Breast epithelium (tissue), 4 donors: ENCODE results near the gene TMEM132D. TPM values are rescaled to one million over a fixed set of nuclear protein-coding genes. Genes with fewer than 3 reads are reported as not detected.

Source experiments
- DNase-seq, 2 donors: peaks; one replicate each; pipeline ENCODE4 v3.0.0-alpha.2; 2019; ENCODE audit warnings: low spot score in 2 of 2
- H3K27ac ChIP-seq, 2 donors: fragments of 200-600 bp; sonication (generic) in 1 of 2; one replicate each; pipeline ENCODE4 v1.5.1; 2016 to 2019; ENCODE audit warnings: mild to moderate bottlenecking in 1 of 2
- H3K27me3 ChIP-seq, 2 donors: fragments of 200-600 bp; sonication (generic) in 1 of 2; one replicate each; pipeline versions ENCODE4 v1.5.1 to v1.6.0; 2017 to 2019; ENCODE audit warnings: control low read depth in 1 of 2, mild to moderate bottlenecking in 1 of 2
- H3K36me3 ChIP-seq: fragments of 200-600 bp; one replicate; pipeline ENCODE4 v1.5.1; 2019
- H3K4me1 ChIP-seq, 2 donors: fragments of 200-600 bp; sonication (generic); one replicate each; pipeline ENCODE4 v1.5.1; 2016 to 2019; ENCODE audit warnings: control low read depth in 1 of 2
- H3K4me3 ChIP-seq, 3 donors: fragments of 200-600 bp; sonication (generic); 1 replicate in 2 of 3; 2 replicates in 1 of 3; pipeline ENCODE4 v1.5.1; 2016 to 2019; ENCODE audit warnings: mild to moderate bottlenecking in 3 of 3, moderate library complexity in 2 of 3
- H3K9me3 ChIP-seq, 2 donors: fragments of 200-600 bp; sonication (generic) in 1 of 2; one replicate each; pipeline ENCODE4 v1.5.1; 2016 to 2019; ENCODE audit warnings: control low read depth in 1 of 2
- POLR2A ChIP-seq: fragments of 450-650 bp; IDR thresholded peaks from one replicate; pipeline ENCODE4 v1.6.1; 2016; ENCODE audit warnings: antibody characterized with exemption, mild to moderate bottlenecking, moderate library complexity
- POLR2AphosphoS5 ChIP-seq, 3 donors: sonication (generic); formaldehyde crosslinking; IDR thresholded peaks; one replicate each; pipeline ENCODE4 v1.6.1; 2017; ENCODE audit warnings: antibody characterized with exemption in 3 of 3
- intact Hi-C: fragments of 100-400 bp; cut with DNase I; formaldehyde crosslinking; loops from one replicate; pipeline ENCODE4 v1.15.1; 2023; ENCODE audit warnings: low total_unique reads
- total RNA-seq, 3 donors: library from RNA; depleted of rRNA; stranded (reverse); fragments of >200 nt; gene quantifications; one replicate each; pipeline ENCODE4 v1.1.0, GENCODE V29; 2016
- TF ChIP-seq, protein P1 (sequence below), 3 donors: fragments of 450-650 bp; IDR thresholded peaks; one replicate each; pipeline ENCODE4 v1.5.1; 2016 to 2017; ENCODE audit warnings: antibody characterized with exemption in 3 of 3, mild to moderate bottlenecking in 3 of 3, moderate library complexity in 3 of 3

The TMEM132D gene
- total RNA-seq, 3 donors from 2014 or later, result not detected

GRCh38 chr12:129826273-129826672 is 77.6 kb downstream of the TMEM132D start:
- no peaks in the 10 kb centered on the region for H3K27me3 ChIP-seq

GRCh38 chr12:129825316-129825715 is 78.5 kb downstream of the TMEM132D start:
- TF ChIP-seq POLR2A (no peak), POLR2AphosphoS5 (IDR thresholded peaks at IDR 0.05) (no peak)
- TF ChIP-seq, protein P1, sequence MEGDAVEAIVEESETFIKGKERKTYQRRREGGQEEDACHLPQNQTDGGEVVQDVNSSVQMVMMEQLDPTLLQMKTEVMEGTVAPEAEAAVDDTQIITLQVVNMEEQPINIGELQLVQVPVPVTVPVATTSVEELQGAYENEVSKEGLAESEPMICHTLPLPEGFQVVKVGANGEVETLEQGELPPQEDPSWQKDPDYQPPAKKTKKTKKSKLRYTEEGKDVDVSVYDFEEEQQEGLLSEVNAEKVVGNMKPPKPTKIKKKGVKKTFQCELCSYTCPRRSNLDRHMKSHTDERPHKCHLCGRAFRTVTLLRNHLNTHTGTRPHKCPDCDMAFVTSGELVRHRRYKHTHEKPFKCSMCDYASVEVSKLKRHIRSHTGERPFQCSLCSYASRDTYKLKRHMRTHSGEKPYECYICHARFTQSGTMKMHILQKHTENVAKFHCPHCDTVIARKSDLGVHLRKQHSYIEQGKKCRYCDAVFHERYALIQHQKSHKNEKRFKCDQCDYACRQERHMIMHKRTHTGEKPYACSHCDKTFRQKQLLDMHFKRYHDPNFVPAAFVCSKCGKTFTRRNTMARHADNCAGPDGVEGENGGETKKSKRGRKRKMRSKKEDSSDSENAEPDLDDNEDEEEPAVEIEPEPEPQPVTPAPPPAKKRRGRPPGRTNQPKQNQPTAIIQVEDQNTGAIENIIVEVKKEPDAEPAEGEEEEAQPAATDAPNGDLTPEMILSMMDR (IDR thresholded peaks at IDR 0.05), result no peak
- H3K27ac ChIP-seq, result no peak overlapping the region
- no peak for DNase-seq
- H3K9me3 ChIP-seq, result peaks cover 7 to 20% of the 10 kb centered on the region in 2 donors
- H3K4me3 ChIP-seq, result no peak overlapping the region
- H3K36me3 ChIP-seq, result no peaks in the 10 kb centered on the region
- no peaks in the 10 kb centered on the region for H3K4me1 ChIP-seq
- intact Hi-C loops, result no loop called here
- no peaks in the 10 kb centered on the region for H3K27me3 ChIP-seq

More at GRCh38 chr12:129826273-129826672, 77.6 kb downstream of the TMEM132D start:
- DNase-seq, result no peak
- Histone ChIP-seq H3K4me3 (no peak overlapping the region), H3K36me3 (no peaks in the 10 kb centered on the region), H3K4me1 (no peaks in the 10 kb centered on the region), H3K27ac (no peak overlapping the region), H3K9me3 (peaks cover 7 to 20% of the 10 kb centered on the region in 2 donors)
- intact Hi-C loops, result no loop called here
- TF ChIP-seq POLR2AphosphoS5 (IDR thresholded peaks at IDR 0.05), result no peak
- no peak for TF ChIP-seq POLR2A
- TF ChIP-seq, protein P1 (IDR thresholded peaks at IDR 0.05), result no peak

DNA sequence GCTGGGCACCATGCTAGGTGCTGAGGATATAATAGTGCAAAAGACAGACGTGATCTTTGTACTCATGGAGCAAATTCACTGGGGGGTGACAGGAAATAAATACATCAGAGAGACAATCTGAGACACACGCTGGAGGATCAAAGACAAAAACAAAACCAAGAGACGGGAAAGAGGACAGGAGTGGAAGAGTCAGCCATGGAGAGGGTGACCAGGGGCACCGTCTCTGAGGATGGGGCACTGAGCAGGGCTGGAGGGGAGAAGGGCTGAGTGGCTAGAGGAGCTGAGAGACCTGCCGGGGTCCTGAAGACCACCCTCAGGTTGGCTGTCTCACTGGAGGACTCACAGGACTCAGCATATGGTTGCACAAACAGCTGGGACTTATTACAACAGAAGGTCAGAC is 81.9 kb downstream of the TMEM132D start:
- no peak for TF ChIP-seq POLR2A
- TF ChIP-seq, protein P1 (IDR thresholded peaks at IDR 0.05), result no peak
- H3K27ac ChIP-seq, result no peak overlapping the region
- no peaks in the 10 kb centered on the region for H3K36me3 ChIP-seq
- H3K27me3 ChIP-seq, result no peaks in the 10 kb centered on the region
- DNase-seq, result no peak
- intact Hi-C loops, result no loop called here
- no peaks in the 10 kb centered on the region for H3K4me1 ChIP-seq
- peaks cover 2 to 15% of the 10 kb centered on the region in 2 donors for H3K9me3 ChIP-seq
- no peak overlapping the region for H3K4me3 ChIP-seq

DNA sequence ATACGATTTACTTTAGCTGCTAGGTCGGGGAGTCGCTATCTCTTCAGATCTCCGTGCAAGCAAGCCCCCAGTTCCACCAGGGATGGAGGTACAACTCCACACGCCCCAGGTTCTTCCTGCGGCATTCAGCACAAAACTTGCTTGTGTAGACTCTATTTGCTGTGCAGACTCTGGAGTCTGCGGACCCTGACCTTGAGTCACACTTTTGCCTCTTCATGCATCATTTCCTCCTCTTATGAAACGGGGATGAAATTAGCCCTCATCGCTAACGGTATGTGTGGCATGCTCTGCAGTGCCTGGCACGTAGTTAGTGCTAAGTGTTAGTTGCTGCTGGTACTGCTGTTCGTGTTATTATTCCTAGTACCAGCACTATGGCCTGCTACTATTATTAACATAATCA is 84.4 kb downstream of the TMEM132D start:
- intact Hi-C loops, result no loop called here
- H3K4me3 ChIP-seq, result no peak overlapping the region
- no peak overlapping the region for H3K27ac ChIP-seq
- no peaks in the 10 kb centered on the region for H3K27me3 ChIP-seq
- H3K9me3 ChIP-seq, result peaks cover 2 to 15% of the 10 kb centered on the region in 2 donors
- no peak for TF ChIP-seq POLR2AphosphoS5 (IDR thresholded peaks at IDR 0.05)
- TF ChIP-seq, protein P1 (IDR thresholded peaks at IDR 0.05), result no peak
- TF ChIP-seq POLR2A, result no peak
- no peak for DNase-seq
- no peaks in the 10 kb centered on the region for H3K4me1 ChIP-seq
- no peaks in the 10 kb centered on the region for H3K36me3 ChIP-seq

DNA sequence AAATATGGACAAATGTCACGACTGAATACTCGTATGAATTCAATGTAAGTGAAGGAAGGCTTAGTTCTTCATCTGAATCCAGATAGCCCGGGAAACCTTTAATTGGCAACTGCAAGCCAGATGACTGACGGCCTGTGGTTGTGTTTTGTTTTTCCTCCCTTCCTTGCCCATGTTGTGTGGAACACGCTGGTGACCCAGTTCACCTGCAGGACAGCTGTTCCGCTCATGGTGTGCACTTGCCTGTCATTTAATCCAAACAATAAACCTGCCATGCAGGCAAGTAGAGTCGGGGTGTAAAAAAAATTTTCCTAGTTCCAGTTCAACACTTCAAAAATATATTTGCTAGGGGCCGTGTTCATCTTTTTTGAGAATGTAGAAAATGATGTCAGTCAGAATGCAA is 88.0 kb downstream of the TMEM132D start:
- no peaks in the 10 kb centered on the region for H3K27me3 ChIP-seq
- no peaks in the 10 kb centered on the region for H3K4me1 ChIP-seq
- TF ChIP-seq POLR2AphosphoS5 (IDR thresholded peaks at IDR 0.05) (no peak), POLR2A (no peak)
- TF ChIP-seq, protein P1 (IDR thresholded peaks at IDR 0.05), result no peak
- no peaks in the 10 kb centered on the region for H3K36me3 ChIP-seq
- intact Hi-C loops, result no loop called here
- H3K9me3 ChIP-seq, result no peaks in the 10 kb centered on the region
- no peak overlapping the region for H3K27ac ChIP-seq
- H3K4me3 ChIP-seq, result no peak overlapping the region
- DNase-seq, result no peak
